WTC11 (cell line): ENCODE measurements around the gene TRPM8. TPM values are rescaled to one million over a fixed set of nuclear protein-coding genes. Genes with fewer than 3 reads are reported as not detected.

ENCODE experiments used
- ATAC-seq: fragments of 200-7000 bp; cut with Tn5 transposase; 2 replicates; pipeline ENCODE4 v1.10.0; 2021; ENCODE audit warnings: mild to moderate bottlenecking, moderate library complexity
- CTCF ChIA-PET: fragments of 300-600 bp; sonication (Branson Sonifier 250); formaldehyde crosslinking; loops from one replicate; lab custom pipeline; 2021; ENCODE audit warnings: antibody characterized with exemption; lab: Charles Lee
- POLR2A ChIA-PET: fragments of 350-600 bp; sonication (Branson Sonifier 250); formaldehyde crosslinking; loops from one replicate; lab custom pipeline; 2021; ENCODE audit warnings: antibody characterized with exemption; lab: Charles Lee
- DNase-seq: peaks from one replicate; pipeline ENCODE4 v3.0.0; 2021; ENCODE audit warnings: low spot score
- H3K27ac Mint-ChIP-seq: 2 replicates; pipeline ENCODE4 v1.8.0; 2021; ENCODE audit warnings: mixed read lengths
- H3K27me3 Mint-ChIP-seq: 2 replicates; pipeline ENCODE4 v1.8.0; 2021; ENCODE audit warnings: low read depth, mild to moderate bottlenecking, moderate library complexity, mixed read lengths
- H3K36me3 Mint-ChIP-seq: 2 replicates; pipeline ENCODE4 v1.8.0; 2021; ENCODE audit warnings: mixed read lengths
- H3K4me1 Mint-ChIP-seq: 2 replicates; pipeline ENCODE4 v1.8.0; 2022; ENCODE audit warnings: mixed read lengths
- H3K4me3 Mint-ChIP-seq: 2 replicates; pipeline ENCODE4 v1.8.0; 2021; ENCODE audit warnings: mild to moderate bottlenecking, moderate library complexity, mixed read lengths
- H3K9me3 Mint-ChIP-seq: 2 replicates; pipeline ENCODE4 v1.8.0; 2021; ENCODE audit warnings: mixed read lengths
- ATF1 ChIP-seq: sonication (generic); formaldehyde crosslinking; IDR thresholded peaks from 2 replicates; pipeline ENCODE4 v1.8.1; 2023; ENCODE audit warnings: mild to moderate bottlenecking, moderate library complexity, missing genetic modification reagents
- CREM ChIP-seq: sonication (generic); formaldehyde crosslinking; IDR thresholded peaks from 2 replicates; pipeline ENCODE4 v1.8.1; 2022; ENCODE audit warnings: mild to moderate bottlenecking, missing genetic modification reagents, moderate library complexity
- ESRRA ChIP-seq: sonication (generic); formaldehyde crosslinking; IDR thresholded peaks from 2 replicates; pipeline ENCODE4 v1.8.1; 2022; ENCODE audit warnings: mild to moderate bottlenecking, missing genetic modification reagents, borderline replicate concordance
- FOXK1 ChIP-seq: sonication (generic); formaldehyde crosslinking; IDR thresholded peaks from 2 replicates; pipeline ENCODE4 v1.8.0; 2022; ENCODE audit warnings: mild to moderate bottlenecking, moderate library complexity, missing genetic modification reagents
- GRHL2 ChIP-seq: fragments of 250-450 bp; sonication (Bioruptor Pico); IDR thresholded peaks from 2 replicates; pipeline ENCODE4 v1.8.0; 2022; ENCODE audit warnings: mild to moderate bottlenecking, moderate library complexity; ENCODE audit not compliant: insufficient replicate concordance, severe bottlenecking
- HMGXB4 ChIP-seq: sonication (generic); formaldehyde crosslinking; IDR thresholded peaks from 2 replicates; pipeline ENCODE4 v1.8.1; 2023; ENCODE audit warnings: mild to moderate bottlenecking, moderate library complexity, missing genetic modification reagents
- MXD4 ChIP-seq: fragments of 250-450 bp; sonication (Bioruptor Pico); IDR thresholded peaks from 2 replicates; pipeline ENCODE4 v1.8.0; 2021; ENCODE audit warnings: mild to moderate bottlenecking, moderate library complexity, borderline replicate concordance
- SMAD4 ChIP-seq: sonication (generic); formaldehyde crosslinking; IDR thresholded peaks from 2 replicates; pipeline ENCODE4 v1.8.0; 2022; ENCODE audit warnings: mild to moderate bottlenecking, missing genetic modification reagents
- STAT6 ChIP-seq: sonication (generic); formaldehyde crosslinking; conservative IDR thresholded peaks from 2 replicates; pipeline ENCODE4 v1.8.1; 2023; ENCODE audit warnings: mild to moderate bottlenecking, low read depth, missing genetic modification reagents, moderate library complexity
- TEAD4 ChIP-seq: sonication (generic); formaldehyde crosslinking; IDR thresholded peaks from 2 replicates; pipeline ENCODE4 v1.8.0; 2022; ENCODE audit warnings: mild to moderate bottlenecking, missing genetic modification reagents
- USF1 ChIP-seq: sonication (generic); formaldehyde crosslinking; IDR thresholded peaks from 2 replicates; pipeline ENCODE4 v1.8.0; 2022; ENCODE audit warnings: mild to moderate bottlenecking, missing genetic modification reagents
- USF2 ChIP-seq: sonication (generic); formaldehyde crosslinking; IDR thresholded peaks from 2 replicates; pipeline ENCODE4 v1.8.1; 2023; ENCODE audit warnings: mild to moderate bottlenecking, missing genetic modification reagents, moderate library complexity
- ZNF121 ChIP-seq: sonication (generic); formaldehyde crosslinking; IDR thresholded peaks from 2 replicates; pipeline ENCODE4 v1.8.0; 2023; ENCODE audit warnings: missing genetic modification reagents
- ZNF219 ChIP-seq: sonication (generic); formaldehyde crosslinking; IDR thresholded peaks from 2 replicates; pipeline ENCODE4 v1.8.0; 2023; ENCODE audit warnings: missing genetic modification reagents, mild to moderate bottlenecking, borderline replicate concordance
- ZNF232 ChIP-seq: sonication (generic); formaldehyde crosslinking; IDR thresholded peaks from 2 replicates; pipeline ENCODE4 v1.8.0; 2022; ENCODE audit warnings: mild to moderate bottlenecking, missing genetic modification reagents
- ZNF425 ChIP-seq: fragments of 250-450 bp; sonication (Bioruptor Pico); conservative IDR thresholded peaks from 2 replicates; pipeline ENCODE4 v1.9.0; 2021; ENCODE audit warnings: mild to moderate bottlenecking
- ZNF532 ChIP-seq: fragments of 250-450 bp; sonication (Bioruptor Pico); IDR thresholded peaks from 2 replicates; pipeline ENCODE4 v1.9.0; 2021; ENCODE audit warnings: mild to moderate bottlenecking, borderline replicate concordance
- total RNA-seq: library from RNA; stranded (reverse); gene quantifications from 3 replicates; pipeline ENCODE4 v1.2.3, GENCODE V29; 2021
- TF ChIP-seq, protein P1 (sequence below): sonication (generic); formaldehyde crosslinking; IDR thresholded peaks from 2 replicates; pipeline ENCODE4 v1.8.1; 2022; ENCODE audit warnings: mild to moderate bottlenecking, moderate library complexity, missing genetic modification reagents
- TF ChIP-seq, protein P2 (sequence below): sonication (generic); formaldehyde crosslinking; conservative IDR thresholded peaks from 2 replicates; pipeline ENCODE4 v1.8.1; 2022; ENCODE audit warnings: mild to moderate bottlenecking, missing genetic modification reagents
- TF ChIP-seq, protein P3 (sequence below): sonication (generic); formaldehyde crosslinking; IDR thresholded peaks from 2 replicates; pipeline ENCODE4 v1.8.1; 2022; ENCODE audit warnings: missing genetic modification reagents, borderline replicate concordance

Gene TRPM8
- total RNA-seq, 1 experiment from 2014 or later, result 0.26 TPM

DNA sequence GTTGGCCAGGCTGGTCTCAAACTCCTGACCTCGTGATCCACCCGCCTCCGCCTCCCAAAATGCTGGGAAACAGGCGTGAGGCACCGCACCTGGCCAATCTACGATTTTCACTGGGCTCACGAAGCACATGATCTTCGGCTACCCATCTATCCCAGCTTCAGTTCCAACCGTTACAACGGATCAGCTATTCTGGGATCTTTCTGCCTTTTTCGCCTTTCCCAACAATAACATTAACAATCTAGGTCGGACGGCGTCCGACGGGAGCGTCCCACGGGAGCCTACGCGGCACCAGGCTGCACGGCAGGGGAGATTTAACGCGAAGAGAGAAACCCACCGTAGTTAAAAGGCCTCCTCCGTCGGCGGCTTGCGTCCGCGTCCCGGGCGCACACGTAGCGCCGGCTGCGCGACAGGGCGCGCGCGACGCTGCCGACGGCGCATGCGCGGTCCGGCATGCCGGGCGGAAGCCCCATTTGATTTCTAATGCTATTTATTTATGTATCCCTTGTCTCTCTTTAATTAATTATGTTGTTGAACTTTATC, 49.1 kb upstream of the TRPM8 start, which contains the start of gene MSL3B:
TSS of gene MSL3B (minus strand) at position 394 of the 540 bp plus-strand sequence.
- CTCF ChIA-PET, result interaction anchor here (0.9 to 2.3 kb wide), 3 partner anchors 11 to 60 kb away, joined by 3 to 7 read pairs (median 3); no protein-coding TSS in a partner anchor
- peak; percentile 75 for ATAC-seq
- Mint-ChIP-seq H3K4me3 (peak within 1 kb of the TSS; percentile 82), H3K27me3 (peaks cover 38% of the 10 kb centered on the region), H3K9me3 (peaks cover 13% of the 10 kb centered on the region), H3K27ac (peak within 1 kb of the TSS; percentile 87), H3K36me3 (peaks cover 22% of the 10 kb centered on the region), H3K4me1 (peaks cover 14% of the 10 kb centered on the region)
- peak; percentile 31 for DNase-seq
- POLR2A ChIA-PET, result no interaction called here
- TF ChIP-seq ZNF121 (CRISPR knock-in tag) (no peak), MXD4 (no peak), USF1 (peak; percentile 70), SMAD4 (CRISPR knock-in tag) (no peak), FOXK1 (CRISPR knock-in tag) (peak; percentile 50; the same call in 1 of the 2 replicates), ZNF425 (no peak), ZNF532 (CRISPR knock-in tag) (no peak), HMGXB4 (no peak), ATF1 (CRISPR knock-in tag) (no peak), STAT6 (no peak), ZNF219 (CRISPR knock-in tag) (no peak), USF2 (CRISPR knock-in tag) (peak; percentile 56), CREM (CRISPR knock-in tag) (peak; percentile 75; the same call in 1 of the 2 replicates), TEAD4 (CRISPR knock-in tag) (no peak; the same call in 1 of the 2 replicates), GRHL2 (no peak), ZNF232 (CRISPR knock-in tag) (no peak), ESRRA (CRISPR knock-in tag) (0 out of 2 replicates have a peak, but pooled peaks have one; percentile 28)
- TF ChIP-seq, protein P1, sequence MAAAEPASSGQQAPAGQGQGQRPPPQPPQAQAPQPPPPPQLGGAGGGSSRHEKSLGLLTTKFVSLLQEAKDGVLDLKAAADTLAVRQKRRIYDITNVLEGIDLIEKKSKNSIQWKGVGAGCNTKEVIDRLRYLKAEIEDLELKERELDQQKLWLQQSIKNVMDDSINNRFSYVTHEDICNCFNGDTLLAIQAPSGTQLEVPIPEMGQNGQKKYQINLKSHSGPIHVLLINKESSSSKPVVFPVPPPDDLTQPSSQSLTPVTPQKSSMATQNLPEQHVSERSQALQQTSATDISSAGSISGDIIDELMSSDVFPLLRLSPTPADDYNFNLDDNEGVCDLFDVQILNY, result no peak
- TF ChIP-seq, protein P2, sequence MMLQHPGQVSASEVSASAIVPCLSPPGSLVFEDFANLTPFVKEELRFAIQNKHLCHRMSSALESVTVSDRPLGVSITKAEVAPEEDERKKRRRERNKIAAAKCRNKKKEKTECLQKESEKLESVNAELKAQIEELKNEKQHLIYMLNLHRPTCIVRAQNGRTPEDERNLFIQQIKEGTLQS (CRISPR knock-in tag), result no peak
- TF ChIP-seq, protein P3, sequence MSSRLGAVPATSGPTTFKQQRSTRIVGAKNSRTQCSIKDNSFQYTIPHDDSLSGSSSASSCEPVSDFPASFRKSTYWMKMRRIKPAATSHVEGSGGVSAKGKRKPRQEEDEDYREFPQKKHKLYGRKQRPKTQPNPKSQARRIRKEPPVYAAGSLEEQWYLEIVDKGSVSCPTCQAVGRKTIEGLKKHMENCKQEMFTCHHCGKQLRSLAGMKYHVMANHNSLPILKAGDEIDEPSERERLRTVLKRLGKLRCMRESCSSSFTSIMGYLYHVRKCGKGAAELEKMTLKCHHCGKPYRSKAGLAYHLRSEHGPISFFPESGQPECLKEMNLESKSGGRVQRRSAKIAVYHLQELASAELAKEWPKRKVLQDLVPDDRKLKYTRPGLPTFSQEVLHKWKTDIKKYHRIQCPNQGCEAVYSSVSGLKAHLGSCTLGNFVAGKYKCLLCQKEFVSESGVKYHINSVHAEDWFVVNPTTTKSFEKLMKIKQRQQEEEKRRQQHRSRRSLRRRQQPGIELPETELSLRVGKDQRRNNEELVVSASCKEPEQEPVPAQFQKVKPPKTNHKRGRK (CRISPR knock-in tag), result no peak
